GM10266 (cell line): ENCODE measurements around the gene BORCS5.
"Not testable (repeated sequence)": the region's sequence is repeated elsewhere in the genome, so short reads cannot be mapped to it uniquely, and the experiment has no call there.

Experiments used
- DNase-seq: peaks from one replicate; pipeline ENCODE4 v3.0.0; 2012; ENCODE audit errors: extremely low spot score
- CTCF ChIP-seq: IDR thresholded peaks from 2 replicates; pipeline ENCODE4 v1.5.1; 2012; ENCODE audit warnings: mild to moderate bottlenecking, low read depth; ENCODE audit not compliant: control insufficient read depth, insufficient read depth; ENCODE audit errors: missing control alignments

BORCS5 gene

GRCh38 chr12:12336511-12336910, 20.4 kb upstream of the BORCS5 start:
- DNase-seq, result no peak
- no peak for TF ChIP-seq CTCF

DNA sequence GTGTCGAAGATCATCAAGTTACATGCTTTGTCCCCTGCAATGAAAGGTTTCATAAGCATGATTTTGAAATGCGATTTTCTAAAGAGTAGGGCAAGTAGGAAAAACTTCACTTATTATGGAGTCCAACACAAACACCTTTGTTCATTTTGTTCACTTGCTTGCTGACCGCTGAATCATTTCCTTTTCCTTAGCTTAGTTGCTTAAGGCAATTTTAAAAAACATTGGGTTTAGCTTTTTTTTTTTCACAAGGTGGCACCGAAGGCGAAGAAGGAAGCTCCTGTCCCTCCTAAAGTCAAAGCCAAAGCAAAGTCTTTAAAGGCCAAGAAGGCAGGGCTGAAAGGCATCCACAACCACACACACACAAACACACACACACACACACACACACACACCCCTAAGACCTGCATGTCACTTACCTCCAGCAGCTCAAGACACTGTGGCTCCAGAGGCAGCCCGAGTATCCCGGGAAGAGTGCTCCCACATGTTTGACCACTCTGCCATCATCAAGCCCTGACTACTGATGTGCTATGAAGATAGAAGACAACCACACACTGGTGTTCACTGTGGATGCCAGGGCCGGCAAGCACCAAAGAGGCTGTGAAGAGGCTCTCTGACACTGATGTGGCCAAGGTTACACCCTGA, 18.2 kb upstream of the BORCS5 start:
- no peak for TF ChIP-seq CTCF

DNA sequence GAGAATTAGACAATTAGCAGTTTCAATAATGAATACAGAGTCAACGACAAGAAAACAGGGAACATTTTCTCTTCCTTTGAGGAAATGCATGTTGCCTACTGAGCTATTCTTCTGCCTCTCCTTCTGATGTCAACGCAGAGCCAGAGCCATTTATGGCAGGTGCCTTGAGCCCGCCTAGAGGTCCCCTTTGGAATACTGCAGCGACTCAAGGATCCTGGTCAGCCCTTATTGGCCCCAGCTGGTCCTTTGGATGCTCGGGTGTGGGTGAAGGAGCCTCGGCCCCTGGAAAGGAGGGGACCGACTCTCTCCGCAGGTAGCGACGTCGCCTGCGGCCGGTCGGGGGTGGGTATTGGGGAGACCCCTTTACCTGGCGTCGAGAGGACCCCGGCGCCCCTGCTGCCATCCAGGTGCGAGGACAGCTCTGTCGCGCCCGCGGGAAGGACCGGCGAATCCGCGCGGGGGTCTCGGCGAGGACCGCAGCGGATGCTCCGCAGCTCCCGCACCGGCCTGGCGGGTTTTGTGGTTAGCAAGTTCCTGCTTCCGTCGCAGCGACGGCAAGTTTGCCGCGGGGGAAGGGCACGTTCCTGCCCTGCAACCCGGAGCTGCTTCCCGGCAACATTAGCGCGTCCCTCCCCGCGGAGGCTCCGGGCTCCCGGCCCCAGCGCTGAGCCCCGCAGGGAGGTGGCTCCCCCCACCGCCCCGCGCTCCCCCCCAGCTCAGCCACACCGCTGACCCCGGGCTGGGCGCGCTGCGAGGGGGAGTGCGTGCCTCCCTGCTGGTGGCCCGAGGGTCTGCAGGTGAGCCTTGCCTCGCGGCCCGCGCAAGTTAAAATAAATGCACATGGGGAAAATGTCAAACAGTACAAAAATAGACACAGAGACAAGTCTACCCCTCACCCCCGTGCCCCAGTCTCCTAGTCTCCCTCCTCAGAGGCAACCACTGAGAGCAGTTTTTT, 6.9 kb upstream of the BORCS5 start, which contains the start of gene MANSC1:
MANSC1 (minus strand) TSS at position 532 of the 955 bp plus-strand sequence. CDS start 6,928 bp downstream, outside the sequence.
- TF ChIP-seq CTCF, result peak; percentile 30
- no peak for DNase-seq

More for the DNA sequence above, 18.2 kb upstream of the BORCS5 start:
- DNase-seq, result no peak

- DNase-seq, result no peak
These were observed 5.9 kb upstream of the BORCS5 start for GRCh38 chr12:12350868-12351463.

GRCh38 chr12:12351468-12352185, 5.3 kb upstream of the BORCS5 start:
- not testable (repeated sequence) for DNase-seq

More at GRCh38 chr12:12350868-12351463, 5.9 kb upstream of the BORCS5 start:
- no peak for TF ChIP-seq CTCF

DNA sequence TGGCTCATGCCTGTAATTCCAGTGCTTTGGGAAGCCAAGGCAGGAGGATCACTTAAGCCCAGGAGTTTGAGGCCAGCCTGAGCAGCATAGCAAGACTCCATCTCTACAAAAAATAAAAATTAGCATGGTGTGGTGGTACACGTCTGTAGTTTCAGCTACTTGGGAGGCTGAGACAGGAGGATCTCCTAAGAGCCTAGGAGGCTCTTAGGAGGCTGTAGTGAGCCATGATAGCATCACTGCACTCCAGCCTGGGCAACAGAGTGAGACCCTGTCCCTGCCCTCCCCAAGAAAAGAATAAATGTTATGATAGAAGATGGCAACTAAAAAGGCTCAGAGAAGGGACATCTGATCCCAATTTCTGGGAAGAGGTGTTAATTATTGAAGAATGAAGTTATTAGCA, 3.6 kb upstream of the BORCS5 start:
- TF ChIP-seq CTCF, result no peak
- no peak for DNase-seq

DNA sequence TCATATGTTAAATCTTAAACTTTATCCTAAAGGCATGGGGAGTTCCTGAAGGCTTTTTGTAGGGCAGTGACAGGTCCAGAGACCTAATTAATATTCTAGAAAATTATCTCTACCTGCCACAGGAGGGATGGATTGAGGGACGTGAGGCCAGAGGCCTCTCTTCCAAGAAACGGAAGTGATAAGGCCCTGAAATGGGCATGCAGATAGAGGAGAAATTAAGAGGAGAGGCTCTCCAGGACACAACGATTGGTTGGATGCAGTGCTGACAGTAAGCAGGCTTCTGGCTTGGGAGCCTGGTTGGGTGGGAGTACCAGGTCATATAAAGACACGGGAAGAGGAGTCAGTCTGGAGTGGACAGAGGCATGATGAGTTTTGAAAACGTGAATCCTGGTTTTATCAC, 3.1 kb upstream of the BORCS5 start:
- no peak for TF ChIP-seq CTCF
- no peak for DNase-seq
